Activated CD4-positive, alpha-beta memory T cell treated with anti-CD3 and anti-CD28 coated beads for 36 hours (primary cell): ENCODE data around the gene HPF1. TPM values are rescaled to one million over a fixed set of nuclear protein-coding genes. Genes with fewer than 3 reads are reported as not detected.
"Not testable (repeated sequence)": the region's sequence is repeated elsewhere in the genome, so short reads cannot be mapped to it uniquely, and the experiment has no call there.

Experiments used
- CTCF ChIA-PET: fragments of 350-600 bp; sonication (Branson Sonifier 250); formaldehyde crosslinking; loops from one replicate; lab custom pipeline; 2021; ENCODE audit warnings: antibody characterized with exemption, inconsistent platforms; lab: Charles Lee
- POLR2A ChIA-PET: fragments of 350-600 bp; sonication (Branson Sonifier 250); formaldehyde crosslinking; loops from one replicate; lab custom pipeline; 2021; ENCODE audit warnings: antibody characterized with exemption; lab: Charles Lee
- DNase-seq: peaks from one replicate; pipeline ENCODE4 v3.0.0-alpha.2; 2020
- H3K27ac Mint-ChIP-seq: one replicate; pipeline ENCODE4 v1.8.0; 2021; ENCODE audit warnings: mixed read lengths
- H3K27me3 Mint-ChIP-seq: one replicate; pipeline ENCODE4 v1.8.0; 2021; ENCODE audit warnings: mixed read lengths
- H3K36me3 Mint-ChIP-seq: one replicate; pipeline ENCODE4 v1.8.0; 2021; ENCODE audit warnings: mixed read lengths
- H3K4me1 Mint-ChIP-seq: one replicate; pipeline ENCODE4 v1.8.0; 2021; ENCODE audit warnings: low read depth, mixed read lengths
- H3K4me3 Mint-ChIP-seq: one replicate; pipeline ENCODE4 v1.8.0; 2021; ENCODE audit warnings: mild to moderate bottlenecking, mixed read lengths
- H3K9me3 Mint-ChIP-seq: one replicate; pipeline ENCODE4 v1.8.0; 2021; ENCODE audit warnings: mixed read lengths
- intact Hi-C: fragments of 100-400 bp; cut with micrococcal nuclease; formaldehyde crosslinking; loops from one replicate; pipeline ENCODE4 v1.15.1; 2023
- total RNA-seq, 2 experiments: library from RNA; stranded (reverse); gene quantifications; one replicate each; pipeline ENCODE4 v1.2.3, GENCODE V29; 2021

The HPF1 gene
- total RNA-seq = 10 to 100 TPM; 36.6 to 41.1 TPM

GRCh38 chr4:169757575-169758184 lies at the start of gene HPF1:
TSS of gene HPF1 (minus strand) at chr4:169757944. CDS start at chr4:169757877, 67 bp downstream.
- peaks cover 24% of the 10 kb centered on the region for H3K4me1 Mint-ChIP-seq
- DNase-seq = peak; percentile 97
- ChIA-PET CTCF (interaction anchor here (0.7 kb wide), 1 partner anchor 18 kb away, joined by 3 read pairs; no protein-coding TSS in a partner anchor), POLR2A (interaction anchor here (0.6 kb wide), 1 partner anchor 142 kb away, joined by 3 read pairs; no protein-coding TSS in a partner anchor)
- intact Hi-C loops = loop anchor here (1.0 to 5.0 kb wide), 7 partner anchors 34 to 1247 kb away; partner anchors contain the start of genes CBR4 and NEK1
- no peaks in the 10 kb centered on the region for H3K36me3 Mint-ChIP-seq
- no peaks in the 10 kb centered on the region for H3K9me3 Mint-ChIP-seq
- H3K27ac Mint-ChIP-seq = peak within 1 kb of the TSS; percentile 70
- H3K4me3 Mint-ChIP-seq = peak within 1 kb of the TSS; percentile 83
- H3K27me3 Mint-ChIP-seq = no peaks in the 10 kb centered on the region

DNA sequence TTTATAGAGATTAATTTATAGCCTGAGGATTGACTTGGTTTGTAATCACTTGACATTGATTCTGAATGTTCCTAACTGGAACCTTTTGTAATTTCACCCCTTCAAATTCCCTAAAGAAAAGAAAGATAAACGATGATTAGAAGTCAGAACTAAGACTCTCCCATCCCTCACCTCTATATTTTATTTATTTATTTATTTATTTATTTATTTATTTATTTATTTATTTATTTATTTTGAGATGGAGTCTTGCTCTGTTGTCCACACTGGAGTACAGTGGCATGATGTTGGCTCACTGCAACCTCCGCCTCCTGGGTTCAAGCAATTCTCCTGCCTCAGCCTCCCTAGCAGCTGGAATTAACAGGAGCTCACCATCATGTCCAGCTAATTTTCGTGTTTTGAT lies 49.0 kb upstream of the HPF1 start:
- POLR2A ChIA-PET, DNase-seq, H3K9me3 Mint-ChIP-seq, H3K27ac Mint-ChIP-seq, H3K27me3 Mint-ChIP-seq, H3K36me3 Mint-ChIP-seq, H3K4me1 Mint-ChIP-seq, intact Hi-C loops, H3K4me3 Mint-ChIP-seq: not testable (repeated sequence)
- CTCF ChIA-PET = interaction anchor here (1.0 to 1.7 kb wide), 2 partner anchors 237 to 241 kb away, joined by 3 to 4 read pairs; no protein-coding TSS in a partner anchor

DNA sequence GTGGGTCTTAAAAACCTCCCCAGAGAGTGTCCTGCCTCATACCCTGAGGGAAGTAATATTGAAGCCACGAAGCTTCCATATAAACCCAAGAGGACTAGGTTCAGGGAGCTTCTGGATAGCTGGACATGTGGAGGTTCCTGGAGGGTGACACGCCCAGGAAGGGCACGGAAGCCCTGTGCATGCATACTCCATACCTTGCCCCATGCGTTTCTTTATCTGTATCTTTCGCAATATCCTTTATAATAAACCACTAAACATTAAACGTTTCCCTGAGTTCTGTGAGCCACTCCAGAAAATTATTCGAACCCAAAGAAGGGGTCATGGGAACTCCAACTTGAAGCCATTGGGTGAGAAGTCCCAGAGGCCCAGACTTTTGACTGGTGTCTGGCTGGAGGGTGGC lies 45.7 kb upstream of the HPF1 start:
- ChIA-PET CTCF (no interaction called here), POLR2A (no interaction called here)
- no peaks in the 10 kb centered on the region for H3K4me1 Mint-ChIP-seq
- H3K9me3 Mint-ChIP-seq = no peaks in the 10 kb centered on the region
- no peak overlapping the region for H3K27ac Mint-ChIP-seq
- intact Hi-C loops = no loop called here
- H3K4me3 Mint-ChIP-seq = no peak overlapping the region
- peaks cover 7% of the 10 kb centered on the region for H3K27me3 Mint-ChIP-seq
- DNase-seq = no peak
- H3K36me3 Mint-ChIP-seq = no peaks in the 10 kb centered on the region

- intact Hi-C loops = no loop called here
- no peak overlapping the region for H3K27ac Mint-ChIP-seq
- H3K4me1 Mint-ChIP-seq = no peaks in the 10 kb centered on the region
- ChIA-PET POLR2A (no interaction called here), CTCF (no interaction called here)
- DNase-seq = no peak
- peaks cover 7% of the 10 kb centered on the region for H3K27me3 Mint-ChIP-seq
- no peaks in the 10 kb centered on the region for H3K36me3 Mint-ChIP-seq
- no peak overlapping the region for H3K4me3 Mint-ChIP-seq
- no peaks in the 10 kb centered on the region for H3K9me3 Mint-ChIP-seq
These were observed 45.1 kb upstream of the HPF1 start for GRCh38 chr4:169802873-169803272.

- Mint-ChIP-seq H3K27me3 (peaks cover 8% of the 10 kb centered on the region), H3K4me3 (no peak overlapping the region), H3K36me3 (no peaks in the 10 kb centered on the region), H3K4me1 (peaks cover 2% of the 10 kb centered on the region), H3K9me3 (no peaks in the 10 kb centered on the region), H3K27ac (no peak overlapping the region)
- POLR2A ChIA-PET = no interaction called here
- DNase-seq = no peak
- CTCF ChIA-PET = no interaction called here
- intact Hi-C loops = no loop called here
These were observed 42.8 kb upstream of the HPF1 start for GRCh38 chr4:169800541-169800940.

DNA sequence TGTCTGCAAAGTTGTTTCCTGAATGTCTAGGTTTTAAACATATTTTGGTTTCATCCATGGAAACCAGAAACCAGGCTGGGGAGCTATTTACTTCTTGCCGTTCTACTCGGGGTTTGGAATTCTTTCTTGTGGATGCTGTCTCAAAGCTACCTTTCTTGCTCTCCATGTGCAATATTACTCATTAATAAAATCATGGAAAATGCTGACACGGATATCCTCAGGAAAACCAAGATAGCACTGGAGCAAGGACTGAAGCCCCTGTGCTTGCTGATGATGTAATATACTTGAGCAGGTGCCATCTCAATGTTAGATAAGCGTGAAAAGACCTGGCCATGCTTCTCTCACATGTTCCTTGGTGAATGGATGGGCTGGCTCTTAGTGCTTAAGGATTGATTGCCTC lies 41.5 kb upstream of the HPF1 start:
- Mint-ChIP-seq H3K27ac (no peak overlapping the region), H3K27me3 (peaks cover 9% of the 10 kb centered on the region), H3K36me3 (no peaks in the 10 kb centered on the region), H3K4me3 (no peak overlapping the region), H3K9me3 (no peaks in the 10 kb centered on the region), H3K4me1 (peaks cover 7% of the 10 kb centered on the region)
- DNase-seq = no peak
- ChIA-PET POLR2A (no interaction called here), CTCF (interaction anchor here (3.1 kb wide), 1 partner anchor 11 kb away, joined by 15 read pairs; no protein-coding TSS in a partner anchor)
- intact Hi-C loops = no loop called here

DNA sequence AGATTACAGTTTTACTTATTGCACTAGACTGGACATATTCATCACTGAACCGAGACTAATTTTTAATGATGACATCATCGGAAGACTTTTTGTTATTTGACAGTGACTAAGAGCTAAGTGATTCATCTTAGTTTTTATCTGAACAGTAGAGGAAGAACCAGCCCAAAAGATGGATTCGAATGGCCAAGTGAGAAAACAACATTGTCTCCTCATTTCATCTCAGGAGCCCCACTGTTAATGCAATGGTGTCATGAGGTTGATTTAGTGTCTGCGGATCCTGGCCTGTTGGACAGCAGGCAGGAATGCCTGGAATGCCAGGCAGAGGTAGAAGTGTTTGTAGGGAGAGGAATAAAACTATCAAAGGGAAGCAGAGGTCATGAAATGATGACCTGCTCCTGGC lies 37.8 kb upstream of the HPF1 start:
- ChIA-PET POLR2A (no interaction called here), CTCF (no interaction called here)
- no peak for DNase-seq
- intact Hi-C loops = no loop called here
- Mint-ChIP-seq H3K27me3 (peaks cover 21% of the 10 kb centered on the region), H3K4me3 (no peak overlapping the region), H3K27ac (no peak overlapping the region), H3K4me1 (peaks cover 16% of the 10 kb centered on the region), H3K36me3 (no peaks in the 10 kb centered on the region), H3K9me3 (no peaks in the 10 kb centered on the region)

DNA sequence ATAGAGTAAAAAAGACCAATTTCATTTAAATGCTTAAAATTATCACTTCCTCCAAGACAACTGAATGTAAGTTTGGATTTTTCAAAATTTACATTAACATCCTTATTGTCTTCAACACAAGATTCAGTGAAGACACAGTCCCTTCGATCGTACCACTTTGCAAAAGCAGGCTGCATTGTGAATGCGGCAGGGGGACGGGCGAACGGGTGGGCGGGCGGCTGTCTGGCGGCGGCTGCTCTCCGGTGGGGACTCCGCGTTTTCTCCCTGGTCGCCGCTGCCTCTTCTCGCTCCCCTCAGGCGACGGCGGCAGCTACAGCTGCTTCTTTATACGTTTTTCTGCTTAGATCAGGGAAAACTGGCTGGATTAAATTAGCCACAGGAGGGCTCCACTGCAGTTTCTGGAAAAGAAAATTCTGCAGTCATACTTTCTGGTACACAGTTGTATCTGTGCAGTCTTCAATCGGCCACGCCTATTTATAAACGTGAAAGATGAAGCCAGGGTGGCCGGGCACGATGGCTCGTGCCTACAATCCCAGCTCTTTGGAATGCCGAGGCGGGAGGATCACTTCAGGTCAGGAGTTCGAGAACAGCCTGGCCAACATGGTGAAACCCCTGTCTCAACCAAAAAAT lies 33.9 kb upstream of the HPF1 start:
- peaks cover 50% of the 10 kb centered on the region for H3K27me3 Mint-ChIP-seq

GRCh38 chr4:169791062-169791461 lies 33.3 kb upstream of the HPF1 start:
- H3K9me3 Mint-ChIP-seq = no peaks in the 10 kb centered on the region
- H3K36me3 Mint-ChIP-seq = no peaks in the 10 kb centered on the region
- POLR2A ChIA-PET = no interaction called here
- CTCF ChIA-PET = interaction anchor here (1.0 to 2.1 kb wide), 3 partner anchors 19 to 253 kb away, joined by 3 to 8 read pairs (median 3); partner anchors contain the start of gene NEK1
- peak overlapping the region; percentile 3 for H3K4me3 Mint-ChIP-seq
- H3K27me3 Mint-ChIP-seq = peaks cover 53% of the 10 kb centered on the region
- H3K4me1 Mint-ChIP-seq = peaks cover 16% of the 10 kb centered on the region
- no peak overlapping the region for H3K27ac Mint-ChIP-seq
- intact Hi-C loops = loop anchor here (1.0 to 5.0 kb wide), 3 partner anchors 34 to 236 kb away; partner anchors contain the start of genes HPF1, MFAP3L and NEK1
- no peak for DNase-seq

More for the DNA sequence above, 33.9 kb upstream of the HPF1 start:
- POLR2A ChIA-PET = no interaction called here
- intact Hi-C loops = loop anchor here (1.0 to 5.0 kb wide), 3 partner anchors 34 to 236 kb away; partner anchors contain the start of genes HPF1, MFAP3L and NEK1
- peak overlapping the region; percentile 3 for H3K4me3 Mint-ChIP-seq
- H3K36me3 Mint-ChIP-seq = no peaks in the 10 kb centered on the region
- peak; percentile 35 for DNase-seq
- peaks cover 16% of the 10 kb centered on the region for H3K4me1 Mint-ChIP-seq
- no peaks in the 10 kb centered on the region for H3K9me3 Mint-ChIP-seq
- CTCF ChIA-PET = interaction anchor here (1.0 to 2.1 kb wide), 3 partner anchors 19 to 252 kb away, joined by 3 to 8 read pairs (median 3); partner anchors contain the start of gene NEK1
- no peak overlapping the region for H3K27ac Mint-ChIP-seq

DNA sequence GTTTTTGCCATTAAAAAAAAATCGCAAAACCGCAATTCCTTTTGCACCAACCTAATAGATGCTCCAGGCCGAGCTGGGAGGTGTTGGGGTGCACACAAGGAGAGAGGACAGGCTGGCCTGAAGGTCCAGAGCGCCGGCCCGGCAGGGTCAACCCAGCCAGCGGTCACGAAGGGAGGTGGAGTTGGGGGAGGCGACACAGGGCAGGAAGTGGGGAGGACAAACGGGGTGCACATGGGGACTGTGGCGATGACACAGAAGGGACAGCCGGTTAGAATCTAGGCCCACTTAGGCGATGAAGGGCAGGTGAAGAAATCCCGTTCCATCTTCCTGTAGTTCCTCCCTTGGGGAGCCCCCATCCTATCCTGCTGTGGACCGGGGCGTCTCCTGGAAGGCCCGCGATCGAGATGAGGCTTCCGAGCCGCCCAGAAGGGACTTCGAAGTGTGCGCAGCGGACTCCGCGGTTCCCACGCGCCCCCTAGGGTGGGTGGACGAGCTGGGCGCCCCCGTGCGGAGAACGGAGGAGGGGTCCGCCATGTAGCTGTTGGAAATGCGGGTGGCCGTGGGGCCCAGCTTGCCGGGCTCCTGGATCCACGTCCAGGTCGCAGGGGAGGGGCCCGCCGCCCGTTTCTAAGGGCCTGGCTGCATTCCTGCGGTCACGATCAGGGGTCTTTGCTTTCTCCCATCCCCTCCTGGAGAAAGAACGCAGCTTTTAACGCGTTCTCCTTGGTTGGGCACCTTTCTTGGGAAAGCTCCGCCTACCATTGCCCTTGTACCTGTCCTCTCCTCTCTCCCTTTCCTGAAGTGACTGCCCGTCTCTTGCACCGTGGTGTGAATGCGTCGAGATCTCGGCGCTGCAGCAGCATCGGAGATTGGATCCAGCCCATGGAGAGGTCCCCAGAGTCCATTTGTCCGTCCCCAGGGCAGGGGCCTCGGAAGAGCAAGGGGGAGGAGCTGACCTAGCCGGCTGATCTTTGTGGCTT lies 17.0 kb upstream of the HPF1 start:
- Mint-ChIP-seq H3K27ac (no peak overlapping the region), H3K4me3 (no peak overlapping the region), H3K9me3 (no peaks in the 10 kb centered on the region), H3K4me1 (peaks cover 2% of the 10 kb centered on the region), H3K36me3 (no peaks in the 10 kb centered on the region), H3K27me3 (peaks cover 21% of the 10 kb centered on the region)
- peak; percentile 29 for DNase-seq
- ChIA-PET CTCF (interaction anchor here (2.2 kb wide), 1 partner anchor 35 kb away, joined by 6 read pairs; no protein-coding TSS in a partner anchor), POLR2A (no interaction called here)
- intact Hi-C loops = no loop called here

DNA sequence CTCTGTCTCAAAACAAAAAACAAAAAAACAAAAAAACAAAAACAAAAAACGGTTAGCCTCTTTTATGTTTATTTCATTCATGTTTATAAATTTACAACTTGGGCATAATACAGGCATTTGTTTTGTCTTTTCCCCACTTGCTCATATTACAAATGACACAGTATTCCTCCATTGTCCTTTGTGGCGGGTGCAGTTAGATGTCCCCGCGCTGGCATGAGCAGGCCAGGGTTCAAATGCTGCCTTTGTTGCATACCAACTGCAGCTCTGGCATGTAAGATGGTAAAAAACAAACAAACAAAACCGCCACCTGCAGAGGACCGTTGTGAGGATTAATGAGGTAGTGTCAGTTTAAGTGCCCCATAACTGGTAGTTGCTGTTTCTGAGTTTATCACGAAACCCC lies 16.1 kb upstream of the HPF1 start:
- Mint-ChIP-seq H3K27me3 (peaks cover 21% of the 10 kb centered on the region), H3K9me3 (no peaks in the 10 kb centered on the region), H3K27ac (no peak overlapping the region), H3K4me1 (peaks cover 2% of the 10 kb centered on the region), H3K36me3 (no peaks in the 10 kb centered on the region), H3K4me3 (no peak overlapping the region)
- ChIA-PET POLR2A (no interaction called here), CTCF (no interaction called here)
- intact Hi-C loops = no loop called here
- no peak for DNase-seq
